HepG2 (cell line): ENCODE measurements around the gene BCLAF1. TPM values are rescaled to one million over a fixed set of nuclear protein-coding genes. Genes with fewer than 3 reads are reported as not detected.

Source experiments
- CBX5 ChIP-seq: sonication (generic); formaldehyde crosslinking; IDR thresholded peaks from 2 replicates; pipeline ENCODE4 v1.4.0; 2020; ENCODE audit warnings: missing genetic modification reagents, borderline replicate concordance
- EP300 ChIP-seq, 3 experiments: sonication (generic) in 1 of 3; formaldehyde crosslinking in 1 of 3; IDR thresholded peaks; 2 replicates each; pipeline versions ENCODE4 v1.5.1 to v1.6.1; 2011 to 2020; ENCODE audit warnings: low read depth in 2 of 3, low read length in 2 of 3, borderline replicate concordance in 1 of 3, improper control_type of control experiment in 1 of 3, mild to moderate bottlenecking in 1 of 3, missing genetic modification reagents in 1 of 3, moderate library complexity in 1 of 3
- FOXO1 ChIP-seq: sonication (generic); formaldehyde crosslinking; IDR thresholded peaks from 2 replicates; pipeline ENCODE4 v1.4.0; 2020; ENCODE audit warnings: missing genetic modification reagents
- NCOA1 ChIP-seq: sonication (generic); formaldehyde crosslinking; IDR thresholded peaks from 2 replicates; pipeline ENCODE4 v1.9.0; 2021; ENCODE audit warnings: missing genetic modification reagents
- RAD21 ChIP-seq: fragments of 450-650 bp; formaldehyde crosslinking; IDR thresholded peaks from 2 replicates; pipeline ENCODE4 v1.5.0; 2020; ENCODE audit warnings: mild to moderate bottlenecking
- ZBTB3 ChIP-seq: sonication (generic); formaldehyde crosslinking; IDR thresholded peaks from 2 replicates; pipeline ENCODE4 v1.4.0; 2020; ENCODE audit warnings: low read depth, mild to moderate bottlenecking, moderate library complexity, missing genetic modification reagents, borderline replicate concordance
- ZMAT3 ChIP-seq: sonication (generic); formaldehyde crosslinking; conservative IDR thresholded peaks from 2 replicates; pipeline ENCODE4 v1.7.0; 2021; ENCODE audit warnings: missing genetic modification reagents
- ZNF607 ChIP-seq: sonication (generic); formaldehyde crosslinking; IDR thresholded peaks from 2 replicates; pipeline ENCODE4 v1.5.1; 2020; ENCODE audit warnings: missing genetic modification reagents, mild to moderate bottlenecking, borderline replicate concordance
- ZNF766 ChIP-seq: sonication (generic); formaldehyde crosslinking; IDR thresholded peaks from 2 replicates; pipeline ENCODE4 v1.5.0; 2020; ENCODE audit warnings: missing genetic modification reagents, borderline replicate concordance
- ZNF788 ChIP-seq: sonication (generic); formaldehyde crosslinking; IDR thresholded peaks from 2 replicates; pipeline ENCODE4 v1.5.0; 2020; ENCODE audit warnings: mild to moderate bottlenecking, missing genetic modification reagents, borderline replicate concordance
- polyA plus RNA-seq, 8 experiments: library from polyadenylated mRNA; depleted of rRNA in 3 of 8; stranded (reverse) in 7 of 8; unstranded in 1 of 8; fragments of >200 nt; fragmentation: Illumina TruSeq in 4 of 8; extraction: Trizol in 4 of 8; gene quantifications; 2 replicates each; pipeline versions ENCODE4 v1.2.1 to v1.2.3, GENCODE V29; 2011 to 2016; ENCODE audit warnings: low read depth in 4 of 8, missing spikeins in 1 of 8, mixed read lengths in 1 of 8; ENCODE audit not compliant: insufficient read depth in 1 of 8
- total RNA-seq, 5 experiments: library from RNA; depleted of rRNA; stranded (reverse); fragments of >200 nt; fragmentation: Illumina TruSeq; extraction: Trizol; gene quantifications; 2 replicates each; pipeline ENCODE4 v1.2.3, GENCODE V29; 2016; ENCODE audit warnings: low read depth in 1 of 5
- TF ChIP-seq, protein P1 (sequence below): sonication (generic); formaldehyde crosslinking; IDR thresholded peaks from 2 replicates; pipeline ENCODE4 v1.4.0; 2020; ENCODE audit warnings: missing genetic modification reagents
- TF ChIP-seq, protein P2 (sequence below): sonication (generic); formaldehyde crosslinking; IDR thresholded peaks from 2 replicates; pipeline ENCODE4 v1.5.0; 2020; ENCODE audit warnings: missing genetic modification reagents, mild to moderate bottlenecking, borderline replicate concordance
- TF ChIP-seq, protein P3 (sequence below): sonication (generic); formaldehyde crosslinking; IDR thresholded peaks from 2 replicates; pipeline ENCODE4 v1.8.1; 2023; ENCODE audit warnings: missing genetic modification reagents, inconsistent platforms, borderline replicate concordance
- TF ChIP-seq, protein P4 (sequence below): sonication (generic); formaldehyde crosslinking; IDR thresholded peaks from 2 replicates; pipeline ENCODE4 v1.4.0; 2020; ENCODE audit warnings: missing genetic modification reagents, borderline replicate concordance

Gene BCLAF1
- total and polyA plus RNA-seq, 2 of the 13 experiments (the other 11 are each of a cell fraction or from before 2014, with no cell fraction given), result 55.3 to 292 TPM

DNA sequence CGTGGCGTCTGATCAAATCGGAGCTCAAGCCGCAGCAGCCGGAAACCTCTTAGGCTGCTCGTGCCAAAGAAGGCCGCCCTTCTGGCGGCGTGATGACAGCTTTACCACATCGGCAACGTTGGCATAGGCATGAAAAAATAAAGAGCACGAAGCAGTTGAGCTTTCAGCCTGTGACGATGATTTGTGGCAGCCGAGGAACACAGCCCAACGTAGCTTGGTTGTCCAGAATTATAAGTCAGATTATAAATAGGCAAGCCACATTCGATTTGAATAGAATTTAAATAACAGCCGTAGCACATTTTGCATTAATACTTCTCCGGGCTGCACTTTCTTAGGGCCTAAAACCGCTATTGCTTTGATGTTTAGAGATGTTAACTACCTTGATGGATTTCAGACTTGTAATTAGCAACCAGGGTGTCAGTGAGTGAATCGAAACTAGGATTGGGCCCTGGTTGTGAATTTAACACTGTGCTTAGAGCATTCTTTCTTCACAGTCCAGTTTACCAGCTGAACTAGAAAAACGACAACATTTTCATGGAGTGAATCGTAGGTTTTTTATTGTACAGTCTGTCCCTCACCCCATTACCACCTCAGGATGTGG, 864 bp upstream of the BCLAF1 start (continued):
- TF ChIP-seq, protein P1, sequence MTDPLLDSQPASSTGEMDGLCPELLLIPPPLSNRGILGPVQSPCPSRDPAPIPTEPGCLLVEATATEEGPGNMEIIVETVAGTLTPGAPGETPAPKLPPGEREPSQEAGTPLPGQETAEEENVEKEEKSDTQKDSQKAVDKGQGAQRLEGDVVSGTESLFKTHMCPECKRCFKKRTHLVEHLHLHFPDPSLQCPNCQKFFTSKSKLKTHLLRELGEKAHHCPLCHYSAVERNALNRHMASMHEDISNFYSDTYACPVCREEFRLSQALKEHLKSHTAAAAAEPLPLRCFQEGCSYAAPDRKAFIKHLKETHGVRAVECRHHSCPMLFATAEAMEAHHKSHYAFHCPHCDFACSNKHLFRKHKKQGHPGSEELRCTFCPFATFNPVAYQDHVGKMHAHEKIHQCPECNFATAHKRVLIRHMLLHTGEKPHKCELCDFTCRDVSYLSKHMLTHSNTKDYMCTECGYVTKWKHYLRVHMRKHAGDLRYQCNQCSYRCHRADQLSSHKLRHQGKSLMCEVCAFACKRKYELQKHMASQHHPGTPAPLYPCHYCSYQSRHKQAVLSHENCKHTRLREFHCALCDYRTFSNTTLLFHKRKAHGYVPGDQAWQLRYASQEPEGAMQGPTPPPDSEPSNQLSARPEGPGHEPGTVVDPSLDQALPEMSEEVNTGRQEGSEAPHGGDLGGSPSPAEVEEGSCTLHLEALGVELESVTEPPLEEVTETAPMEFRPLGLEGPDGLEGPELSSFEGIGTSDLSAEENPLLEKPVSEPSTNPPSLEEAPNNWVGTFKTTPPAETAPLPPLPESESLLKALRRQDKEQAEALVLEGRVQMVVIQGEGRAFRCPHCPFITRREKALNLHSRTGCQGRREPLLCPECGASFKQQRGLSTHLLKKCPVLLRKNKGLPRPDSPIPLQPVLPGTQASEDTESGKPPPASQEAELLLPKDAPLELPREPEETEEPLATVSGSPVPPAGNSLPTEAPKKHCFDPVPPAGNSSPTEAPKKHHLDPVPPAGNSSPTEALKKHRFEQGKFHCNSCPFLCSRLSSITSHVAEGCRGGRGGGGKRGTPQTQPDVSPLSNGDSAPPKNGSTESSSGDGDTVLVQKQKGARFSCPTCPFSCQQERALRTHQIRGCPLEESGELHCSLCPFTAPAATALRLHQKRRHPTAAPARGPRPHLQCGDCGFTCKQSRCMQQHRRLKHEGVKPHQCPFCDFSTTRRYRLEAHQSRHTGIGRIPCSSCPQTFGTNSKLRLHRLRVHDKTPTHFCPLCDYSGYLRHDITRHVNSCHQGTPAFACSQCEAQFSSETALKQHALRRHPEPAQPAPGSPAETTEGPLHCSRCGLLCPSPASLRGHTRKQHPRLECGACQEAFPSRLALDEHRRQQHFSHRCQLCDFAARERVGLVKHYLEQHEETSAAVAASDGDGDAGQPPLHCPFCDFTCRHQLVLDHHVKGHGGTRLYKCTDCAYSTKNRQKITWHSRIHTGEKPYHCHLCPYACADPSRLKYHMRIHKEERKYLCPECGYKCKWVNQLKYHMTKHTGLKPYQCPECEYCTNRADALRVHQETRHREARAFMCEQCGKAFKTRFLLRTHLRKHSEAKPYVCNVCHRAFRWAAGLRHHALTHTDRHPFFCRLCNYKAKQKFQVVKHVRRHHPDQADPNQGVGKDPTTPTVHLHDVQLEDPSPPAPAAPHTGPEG, result 0 out of 2 replicates have a peak, but pooled peaks have one; percentile 10
- TF ChIP-seq ZNF607 (CRISPR knock-in tag), result peak; percentile 62; the same call in 1 of the 2 replicates
- TF ChIP-seq FOXO1, result no peak
- peak; percentile 47 for TF ChIP-seq ZMAT3
- 0 out of 2 replicates have a peak, but pooled peaks have one; percentile 0 for TF ChIP-seq NCOA1
- 0 out of 2 replicates have a peak, but pooled peaks have one; percentile 13 for TF ChIP-seq ZNF788 (CRISPR knock-in tag)
- no peak for TF ChIP-seq EP300 (IDR thresholded peaks at IDR 0.05; ENCODE audit: low read depth in 2 of 2, low read length in 2 of 2)
- no peak for TF ChIP-seq EP300 (CRISPR knock-in tag; IDR thresholded peaks at IDR 0.05; ENCODE audit: borderline replicate concordance)
- peak; percentile 57; the same call in 1 of the 2 replicates for TF ChIP-seq ZNF766 (CRISPR knock-in tag)
- TF ChIP-seq, protein P2, sequence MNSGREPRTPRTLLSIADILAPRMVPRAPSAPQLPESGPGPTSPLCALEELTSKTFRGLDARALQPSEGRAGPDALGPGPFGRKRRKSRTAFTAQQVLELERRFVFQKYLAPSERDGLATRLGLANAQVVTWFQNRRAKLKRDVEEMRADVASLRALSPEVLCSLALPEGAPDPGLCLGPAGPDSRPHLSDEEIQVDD (CRISPR knock-in tag), result 0 out of 2 replicates have a peak, but pooled peaks have one; percentile 40
- TF ChIP-seq, protein P3, sequence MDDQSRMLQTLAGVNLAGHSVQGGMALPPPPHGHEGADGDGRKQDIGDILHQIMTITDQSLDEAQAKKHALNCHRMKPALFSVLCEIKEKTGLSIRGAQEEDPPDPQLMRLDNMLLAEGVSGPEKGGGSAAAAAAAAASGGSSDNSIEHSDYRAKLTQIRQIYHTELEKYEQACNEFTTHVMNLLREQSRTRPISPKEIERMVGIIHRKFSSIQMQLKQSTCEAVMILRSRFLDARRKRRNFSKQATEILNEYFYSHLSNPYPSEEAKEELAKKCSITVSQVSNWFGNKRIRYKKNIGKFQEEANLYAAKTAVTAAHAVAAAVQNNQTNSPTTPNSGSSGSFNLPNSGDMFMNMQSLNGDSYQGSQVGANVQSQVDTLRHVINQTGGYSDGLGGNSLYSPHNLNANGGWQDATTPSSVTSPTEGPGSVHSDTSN (CRISPR knock-in tag), result no peak
- no peak for TF ChIP-seq ZBTB3
- TF ChIP-seq, protein P4, sequence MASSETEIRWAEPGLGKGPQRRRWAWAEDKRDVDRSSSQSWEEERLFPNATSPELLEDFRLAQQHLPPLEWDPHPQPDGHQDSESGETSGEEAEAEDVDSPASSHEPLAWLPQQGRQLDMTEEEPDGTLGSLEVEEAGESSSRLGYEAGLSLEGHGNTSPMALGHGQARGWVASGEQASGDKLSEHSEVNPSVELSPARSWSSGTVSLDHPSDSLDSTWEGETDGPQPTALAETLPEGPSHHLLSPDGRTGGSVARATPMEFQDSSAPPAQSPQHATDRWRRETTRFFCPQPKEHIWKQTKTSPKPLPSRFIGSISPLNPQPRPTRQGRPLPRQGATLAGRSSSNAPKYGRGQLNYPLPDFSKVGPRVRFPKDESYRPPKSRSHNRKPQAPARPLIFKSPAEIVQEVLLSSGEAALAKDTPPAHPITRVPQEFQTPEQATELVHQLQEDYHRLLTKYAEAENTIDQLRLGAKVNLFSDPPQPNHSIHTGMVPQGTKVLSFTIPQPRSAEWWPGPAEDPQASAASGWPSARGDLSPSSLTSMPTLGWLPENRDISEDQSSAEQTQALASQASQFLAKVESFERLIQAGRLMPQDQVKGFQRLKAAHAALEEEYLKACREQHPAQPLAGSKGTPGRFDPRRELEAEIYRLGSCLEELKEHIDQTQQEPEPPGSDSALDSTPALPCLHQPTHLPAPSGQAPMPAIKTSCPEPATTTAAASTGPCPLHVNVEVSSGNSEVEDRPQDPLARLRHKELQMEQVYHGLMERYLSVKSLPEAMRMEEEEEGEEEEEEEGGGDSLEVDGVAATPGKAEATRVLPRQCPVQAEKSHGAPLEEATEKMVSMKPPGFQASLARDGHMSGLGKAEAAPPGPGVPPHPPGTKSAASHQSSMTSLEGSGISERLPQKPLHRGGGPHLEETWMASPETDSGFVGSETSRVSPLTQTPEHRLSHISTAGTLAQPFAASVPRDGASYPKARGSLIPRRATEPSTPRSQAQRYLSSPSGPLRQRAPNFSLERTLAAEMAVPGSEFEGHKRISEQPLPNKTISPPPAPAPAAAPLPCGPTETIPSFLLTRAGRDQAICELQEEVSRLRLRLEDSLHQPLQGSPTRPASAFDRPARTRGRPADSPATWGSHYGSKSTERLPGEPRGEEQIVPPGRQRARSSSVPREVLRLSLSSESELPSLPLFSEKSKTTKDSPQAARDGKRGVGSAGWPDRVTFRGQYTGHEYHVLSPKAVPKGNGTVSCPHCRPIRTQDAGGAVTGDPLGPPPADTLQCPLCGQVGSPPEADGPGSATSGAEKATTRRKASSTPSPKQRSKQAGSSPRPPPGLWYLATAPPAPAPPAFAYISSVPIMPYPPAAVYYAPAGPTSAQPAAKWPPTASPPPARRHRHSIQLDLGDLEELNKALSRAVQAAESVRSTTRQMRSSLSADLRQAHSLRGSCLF (CRISPR knock-in tag), result 0 out of 2 replicates have a peak, but pooled peaks have one; percentile 19
- TF ChIP-seq RAD21 (CRISPR knock-in tag), result no peak
- no peak for TF ChIP-seq CBX5 (CRISPR knock-in tag)
